B cell (primary cell): Measurements from ENCODE around the gene SSH3. TPM values are rescaled to one million over a fixed set of nuclear protein-coding genes. Genes with fewer than 3 reads are reported as not detected.

Experiments
- ATAC-seq: fragments of 200-7000 bp; cut with Tn5 transposase; one replicate; pipeline ENCODE4 v1.10.0; 2021; ENCODE audit warnings: low read depth, mild to moderate bottlenecking, moderate number of reproducible peaks, moderate library complexity
- CTCF ChIA-PET: fragments of 350-600 bp; sonication (Branson Sonifier 250); formaldehyde crosslinking; loops from one replicate; lab custom pipeline; 2021; ENCODE audit warnings: antibody characterized with exemption, inconsistent platforms; lab: Charles Lee
- POLR2A ChIA-PET: fragments of 350-600 bp; sonication (Branson Sonifier 250); formaldehyde crosslinking; loops from one replicate; lab custom pipeline; 2021; ENCODE audit warnings: antibody characterized with exemption; lab: Charles Lee
- DNase-seq: peaks from one replicate; pipeline ENCODE4 v3.0.0; 2013
- H2AFZ ChIP-seq: 2 replicates; pipeline ENCODE4 v1.6.1; 2012; ENCODE audit warnings: mild to moderate bottlenecking, low read depth, low read length; ENCODE audit not compliant: insufficient read depth, poor library complexity, severe bottlenecking
- H3K27ac ChIP-seq, 2 donors: 1 replicate in 1 of 2; 2 replicates in 1 of 2; pipeline ENCODE4 v1.5.1; 2012 to 2013; ENCODE audit warnings: low read length in 2 of 2, mild to moderate bottlenecking in 2 of 2, moderate library complexity in 1 of 2
- H3K27me3 ChIP-seq, 4 experiments: fragments of 200-600 bp in 1 of 4; sonication (generic) in 1 of 4; replicated peaks in 1 of 4; 1 replicate in 2 of 4; 2 replicates in 2 of 4; pipeline versions ENCODE4 v1.6.1 to v1.7.0; 2013 to 2016; ENCODE audit warnings: low read length in 3 of 4, mild to moderate bottlenecking in 2 of 4, mixed read lengths in 1 of 4, moderate library complexity in 1 of 4; ENCODE audit not compliant: insufficient read depth in 4 of 4, control insufficient read depth in 3 of 4; ENCODE audit errors: control extremely low read depth in 1 of 4
- H3K36me3 ChIP-seq, 2 experiments: replicated peaks in 1 of 2; 1 replicate in 1 of 2; 2 replicates in 1 of 2; pipeline versions ENCODE4 v1.6.1 to v1.7.1; 2013; ENCODE audit warnings: low read length in 1 of 2; ENCODE audit not compliant: insufficient read depth in 2 of 2, control insufficient read depth in 1 of 2; ENCODE audit errors: control extremely low read depth in 1 of 2, extremely low read depth in 1 of 2
- H3K4me1 ChIP-seq, 2 donors: fragments of 200-600 bp in 1 of 2; sonication (generic) in 1 of 2; 1 replicate in 1 of 2; 2 replicates in 1 of 2; pipeline versions ENCODE4 v1.5.1 to v1.6.1; 2013 to 2017; ENCODE audit warnings: low read length in 2 of 2; ENCODE audit not compliant: control insufficient read depth in 2 of 2, insufficient read depth in 2 of 2
- H3K4me2 ChIP-seq: replicated peaks from 2 replicates; pipeline ENCODE3; 2012; ENCODE audit warnings: mild to moderate bottlenecking, low read depth, low read length; ENCODE audit not compliant: poor library complexity, severe bottlenecking
- H3K4me3 ChIP-seq, 5 experiments: fragments of 200-600 bp in 1 of 5; sonication (generic) in 1 of 5; 1 replicate in 3 of 5; 2 replicates in 2 of 5; pipeline versions ENCODE4 v1.5.1 to v1.7.0; 2011 to 2016; ENCODE audit warnings: low read length in 4 of 5, mild to moderate bottlenecking in 4 of 5, low read depth in 2 of 5, control low read depth in 1 of 5, moderate library complexity in 1 of 5; ENCODE audit not compliant: insufficient read depth in 1 of 5; ENCODE audit errors: control extremely low read depth in 1 of 5, extremely low read depth in 1 of 5
- H3K79me2 ChIP-seq: fragments of 200-600 bp; sonication (generic); one replicate; pipeline ENCODE4 v1.6.0; 2016; ENCODE audit warnings: low read length; ENCODE audit not compliant: control insufficient read depth, insufficient read depth
- H3K9ac ChIP-seq: fragments of 200-600 bp; sonication (generic); 2 replicates; pipeline ENCODE4 v1.6.1; 2017; ENCODE audit warnings: mild to moderate bottlenecking, low read length, moderate library complexity
- H3K9me3 ChIP-seq, 3 donors: one replicate each; pipeline versions ENCODE4 v1.6.1 to v1.7.1; 2013; ENCODE audit warnings: low read length in 2 of 3; ENCODE audit not compliant: control insufficient read depth in 2 of 3, insufficient read depth in 1 of 3; ENCODE audit errors: control extremely low read depth in 1 of 3
- H4K20me1 ChIP-seq: 2 replicates; pipeline ENCODE4 v1.6.0; 2012; ENCODE audit warnings: mild to moderate bottlenecking, low read length; ENCODE audit not compliant: insufficient read depth, control insufficient read depth, poor library complexity, severe bottlenecking
- H3K27ac Mint-ChIP-seq: one replicate; pipeline ENCODE4 v1.8.0; 2021; ENCODE audit warnings: mixed read lengths
- H3K27me3 Mint-ChIP-seq: one replicate; pipeline ENCODE4 v1.8.0; 2021; ENCODE audit warnings: mixed read lengths
- H3K4me1 Mint-ChIP-seq: one replicate; pipeline ENCODE4 v1.8.0; 2021; ENCODE audit warnings: mixed read lengths
- H3K4me3 Mint-ChIP-seq: one replicate; pipeline ENCODE4 v1.8.0; 2021; ENCODE audit warnings: mixed read lengths
- H3K9me3 Mint-ChIP-seq: one replicate; pipeline ENCODE4 v1.8.0; 2022; ENCODE audit warnings: mixed read lengths; ENCODE audit not compliant: insufficient read depth
- EZH2 ChIP-seq: IDR thresholded peaks from 2 replicates; pipeline ENCODE4 v1.6.1; 2012; ENCODE audit warnings: borderline replicate concordance, low read depth, mild to moderate bottlenecking, moderate library complexity, low read length; ENCODE audit not compliant: insufficient read depth, poor library complexity, severe bottlenecking
- WGBS: methylation state at CpG from one replicate; pipeline ENCODE4 v1.1.5; 2013; ENCODE audit warnings: missing lambda C conversion rate; ENCODE audit not compliant: insufficient coverage; 5-methylcytosine and 5-hydroxymethylcytosine counted together
- intact Hi-C: fragments of 100-400 bp; cut with micrococcal nuclease; formaldehyde crosslinking; loops from one replicate; pipeline ENCODE4 v1.10.0; 2022
- polyA plus RNA-seq: library from polyadenylated mRNA; depleted of rRNA; stranded (reverse); fragments of >200 nt; gene quantifications from 2 replicates; pipeline ENCODE4 v1.2.3, GENCODE V29; 2012
- total RNA-seq, 2 donors: library from RNA; stranded (reverse); fragments of 120-200 nt in 1 of 2; gene quantifications; 1 replicate in 1 of 2; 2 replicates in 1 of 2; pipeline versions ENCODE4 v1.2.3 to v1.2.4, GENCODE V29; 2013 to 2022
- TF ChIP-seq, protein P1 (sequence below): fragments of 200-600 bp; IDR thresholded peaks from one replicate; pipeline ENCODE4 v1.8.0; 2022; ENCODE audit warnings: antibody characterized with exemption, mild to moderate bottlenecking

SSH3 gene
- total and polyA plus RNA-seq, 2 donors (not counting 1 experiment from before 2014, with no cell fraction given), result 4.0 to 7.2 TPM

DNA sequence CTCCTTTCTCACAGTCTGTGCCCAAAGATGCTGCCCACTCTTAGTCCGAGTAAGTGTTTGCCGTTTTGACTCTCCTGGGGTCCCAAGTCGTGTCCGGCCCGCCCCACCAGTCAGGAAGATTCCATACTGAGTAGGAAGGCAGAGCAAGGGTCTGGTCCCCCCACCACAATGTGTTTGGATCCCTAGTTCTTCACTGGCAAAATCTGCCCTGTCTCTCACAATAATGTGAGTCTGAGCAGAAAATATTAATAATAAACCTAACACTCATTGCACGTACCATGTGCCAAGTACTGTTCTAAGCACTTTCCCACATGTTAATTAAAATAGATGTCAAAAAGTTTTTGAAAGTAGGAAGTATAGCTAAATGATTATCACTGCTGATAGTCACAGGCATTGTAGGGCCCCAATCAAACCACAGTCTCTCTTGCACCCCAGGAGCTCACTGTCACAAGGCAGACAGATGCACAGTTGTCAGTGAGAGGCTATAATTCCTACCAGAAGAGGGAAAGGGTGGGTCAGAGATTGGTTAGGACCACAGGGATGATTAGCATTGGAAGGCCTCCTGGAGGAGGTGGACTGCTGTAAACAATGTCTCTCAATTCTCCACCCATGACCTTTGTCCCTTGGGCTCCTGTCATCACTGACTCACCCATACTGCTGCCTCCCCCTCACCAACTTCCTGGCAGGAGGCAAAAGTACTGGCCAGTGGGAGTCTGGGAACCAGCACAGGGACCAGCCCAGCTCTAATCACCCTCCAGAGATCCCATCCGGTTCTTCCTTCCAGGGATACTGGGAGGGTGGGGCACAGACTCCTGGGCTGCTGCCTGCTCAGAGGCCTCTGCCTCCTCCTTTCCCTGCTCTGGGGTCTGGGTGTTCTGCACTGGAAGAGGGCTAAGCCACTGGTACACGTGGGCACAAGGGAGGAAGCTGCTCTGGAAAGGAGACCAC lies 51.0 kb downstream of the SSH3 start:
- Histone ChIP-seq H3K9ac (peak overlapping the region; percentile 78), H3K4me3 (peak overlapping the region in 4 of 5 experiments; percentile 41 to 93 (median 74)), H2AFZ (no peak overlapping the region), H3K9me3 (no peaks in the 10 kb centered on the region), H3K27me3 (no peaks in the 10 kb centered on the region), H4K20me1 (peaks cover 20% of the 10 kb centered on the region), H3K4me2 (peak overlapping the region; percentile 97), H3K27ac (peak overlapping the region; percentile 94 to 96), H3K36me3 (peaks cover 0 to 9% of the 10 kb centered on the region in 2 experiments), H3K4me1 (peaks cover 72 to 81% of the 10 kb centered on the region in 2 donors), H3K79me2 (peaks cover 71% of the 10 kb centered on the region)
- ChIA-PET CTCF (interaction anchor here (0.6 to 42.2 kb wide), 19 partner anchors 0 to 275 kb away, joined by 3 to 2379 read pairs (median 4); partner anchors contain the start of genes AIP, ANKRD13D, CDK2AP2 and CLCF1), POLR2A (interaction anchor here (0.6 to 9.0 kb wide), 28 partner anchors 7 to 1235 kb away, joined by 3 to 323 read pairs (median 5); partner anchors contain the start of genes AIP, ALDH3B1, ANKRD13D and CLCF1)
- H3K4me3 Mint-ChIP-seq, result peak overlapping the region; percentile 96
- H3K27ac Mint-ChIP-seq, result peak overlapping the region; percentile 100
- intact Hi-C loops, result loop anchor here (1.0 to 10.0 kb wide), 2 partner anchors 115 to 450 kb away; partner anchors contain the start of gene TMEM134
- ATAC-seq, result no peak
- H3K27me3 Mint-ChIP-seq, result no peaks in the 10 kb centered on the region
- peaks cover 86% of the 10 kb centered on the region for H3K4me1 Mint-ChIP-seq
- TF ChIP-seq, protein P1, sequence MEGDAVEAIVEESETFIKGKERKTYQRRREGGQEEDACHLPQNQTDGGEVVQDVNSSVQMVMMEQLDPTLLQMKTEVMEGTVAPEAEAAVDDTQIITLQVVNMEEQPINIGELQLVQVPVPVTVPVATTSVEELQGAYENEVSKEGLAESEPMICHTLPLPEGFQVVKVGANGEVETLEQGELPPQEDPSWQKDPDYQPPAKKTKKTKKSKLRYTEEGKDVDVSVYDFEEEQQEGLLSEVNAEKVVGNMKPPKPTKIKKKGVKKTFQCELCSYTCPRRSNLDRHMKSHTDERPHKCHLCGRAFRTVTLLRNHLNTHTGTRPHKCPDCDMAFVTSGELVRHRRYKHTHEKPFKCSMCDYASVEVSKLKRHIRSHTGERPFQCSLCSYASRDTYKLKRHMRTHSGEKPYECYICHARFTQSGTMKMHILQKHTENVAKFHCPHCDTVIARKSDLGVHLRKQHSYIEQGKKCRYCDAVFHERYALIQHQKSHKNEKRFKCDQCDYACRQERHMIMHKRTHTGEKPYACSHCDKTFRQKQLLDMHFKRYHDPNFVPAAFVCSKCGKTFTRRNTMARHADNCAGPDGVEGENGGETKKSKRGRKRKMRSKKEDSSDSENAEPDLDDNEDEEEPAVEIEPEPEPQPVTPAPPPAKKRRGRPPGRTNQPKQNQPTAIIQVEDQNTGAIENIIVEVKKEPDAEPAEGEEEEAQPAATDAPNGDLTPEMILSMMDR, result no peak
- TF ChIP-seq EZH2, result no peak
- DNase-seq, result peak; percentile 23
- H3K9me3 Mint-ChIP-seq, result no peaks in the 10 kb centered on the region
- WGBS, result 52% methylated on average over 2 of the region's 8 CpGs
